HFFc6 (cell line): ENCODE measurements around the gene EMX1. TPM values are rescaled to one million over a fixed set of nuclear protein-coding genes. Genes with fewer than 3 reads are reported as not detected.
"Not testable (repeated sequence)": the region's sequence is repeated elsewhere in the genome, so short reads cannot be mapped to it uniquely, and the experiment has no call there.

Source experiments
- DNase-seq: peaks from one replicate; pipeline ENCODE4 v3.0.0-alpha.2; 2018
- H3K27ac Mint-ChIP-seq: 2 replicates; pipeline ENCODE4 v1.8.0; 2020; ENCODE audit warnings: mild to moderate bottlenecking, mixed read lengths
- H3K27me3 Mint-ChIP-seq: 2 replicates; pipeline ENCODE4 v1.8.0; 2021; ENCODE audit warnings: mild to moderate bottlenecking, moderate library complexity, mixed read lengths; ENCODE audit not compliant: insufficient read depth
- H3K36me3 Mint-ChIP-seq: 2 replicates; pipeline ENCODE4 v1.8.0; 2021; ENCODE audit warnings: low read depth, mixed read lengths
- H3K4me1 Mint-ChIP-seq: 2 replicates; pipeline ENCODE4 v1.8.0; 2020; ENCODE audit warnings: low read depth, mixed read lengths
- H3K4me3 Mint-ChIP-seq: 2 replicates; pipeline ENCODE4 v1.8.0; 2020; ENCODE audit warnings: mild to moderate bottlenecking, moderate library complexity, mixed read lengths
- H3K9me3 Mint-ChIP-seq: 2 replicates; pipeline ENCODE4 v1.8.0; 2020; ENCODE audit warnings: mild to moderate bottlenecking, mixed read lengths
- CTCF ChIP-seq: fragments of 200-600 bp; sonication (generic); IDR thresholded peaks from 2 replicates; pipeline ENCODE4 v1.5.0; 2021; ENCODE audit warnings: antibody characterized with exemption, mild to moderate bottlenecking
- total RNA-seq, 6 experiments: library from RNA; stranded (reverse); fragmentation: NEBNext Ultra II Directional; extraction: Animal tissue kit (Norgen Biotek cat#: 25700); gene quantifications; 2 replicates in 1 of 6; 3 replicates in 5 of 6; pipeline ENCODE4 v1.2.3, GENCODE V29; 2021

The EMX1 gene
- total RNA-seq, 6 experiments from 2014 or later: not detected

GRCh38 chr2:72896446-72896845 lies 20.9 kb upstream of the EMX1 start:
- DNase-seq: no peak
- Mint-ChIP-seq H3K36me3 (no peaks in the 10 kb centered on the region), H3K4me1 (peaks cover 24% of the 10 kb centered on the region), H3K27ac (no peak overlapping the region), H3K9me3 (no peaks in the 10 kb centered on the region), H3K27me3 (peaks cover 12% of the 10 kb centered on the region), H3K4me3 (no peak overlapping the region)
- no peak for TF ChIP-seq CTCF

- no peak overlapping the region for H3K4me3 Mint-ChIP-seq
- H3K4me1 Mint-ChIP-seq: peaks cover 24% of the 10 kb centered on the region
- TF ChIP-seq CTCF: no peak
- DNase-seq: no peak
- H3K9me3 Mint-ChIP-seq: no peaks in the 10 kb centered on the region; the same call in 1 of the 2 replicates
- H3K27ac Mint-ChIP-seq: no peak overlapping the region
- no peaks in the 10 kb centered on the region for H3K36me3 Mint-ChIP-seq
- peaks cover 18% of the 10 kb centered on the region for H3K27me3 Mint-ChIP-seq
Measured at GRCh38 chr2:72897785-72898584, 19.3 kb upstream of the EMX1 start.

GRCh38 chr2:72898585-72898906 lies 18.8 kb upstream of the EMX1 start:
- no peak for DNase-seq
- H3K9me3 Mint-ChIP-seq: no peaks in the 10 kb centered on the region; the same call in 1 of the 2 replicates
- H3K4me3 Mint-ChIP-seq: no peak overlapping the region
- H3K36me3 Mint-ChIP-seq: no peaks in the 10 kb centered on the region
- TF ChIP-seq CTCF: no peak
- peaks cover 18% of the 10 kb centered on the region for H3K27me3 Mint-ChIP-seq
- H3K4me1 Mint-ChIP-seq: peaks cover 21% of the 10 kb centered on the region
- no peak overlapping the region for H3K27ac Mint-ChIP-seq

GRCh38 chr2:72900191-72900825 lies 17.0 kb upstream of the EMX1 start:
- no peak for TF ChIP-seq CTCF
- Mint-ChIP-seq H3K4me3 (no peak overlapping the region), H3K36me3 (no peaks in the 10 kb centered on the region), H3K27ac (no peak overlapping the region), H3K4me1 (peaks cover 17% of the 10 kb centered on the region), H3K27me3 (peaks cover 21% of the 10 kb centered on the region), H3K9me3 (no peaks in the 10 kb centered on the region; the same call in 1 of the 2 replicates)
- no peak for DNase-seq

GRCh38 chr2:72901426-72901825 lies 15.9 kb upstream of the EMX1 start:
- no peak for TF ChIP-seq CTCF
- H3K36me3 Mint-ChIP-seq: peaks cover 5% of the 10 kb centered on the region; the same call in 1 of the 2 replicates
- H3K27ac Mint-ChIP-seq: no peak overlapping the region
- no peak for DNase-seq
- peaks cover 6% of the 10 kb centered on the region for H3K4me1 Mint-ChIP-seq
- H3K27me3 Mint-ChIP-seq: peaks cover 25% of the 10 kb centered on the region
- no peak overlapping the region for H3K4me3 Mint-ChIP-seq
- no peaks in the 10 kb centered on the region; the same call in 1 of the 2 replicates for H3K9me3 Mint-ChIP-seq

- not testable (repeated sequence) for H3K4me3 Mint-ChIP-seq, H3K36me3 Mint-ChIP-seq, H3K4me1 Mint-ChIP-seq, DNase-seq, H3K27ac Mint-ChIP-seq, H3K9me3 Mint-ChIP-seq
- H3K27me3 Mint-ChIP-seq: peaks cover 52% of the 10 kb centered on the region
Measured at GRCh38 chr2:72907369-72907768, 9.9 kb upstream of the EMX1 start.
